ENCODE data around the gene KTN1.

KTN1 gene

GRCh38 chr14:55673048-55673447 lies 93.0 kb downstream of the KTN1 start:
- DNase-seq (ENCODE audit: low read depth), result no peak

- DNase-seq (ENCODE audit: low read depth), result no peak
Measured at GRCh38 chr14:55681096-55681495, 101.1 kb downstream of the KTN1 start.

- DNase-seq (ENCODE audit: low read depth), result no peak
Measured at GRCh38 chr14:55684956-55685584, 105.1 kb downstream of the KTN1 start.

- no peak for DNase-seq (ENCODE audit: low read depth)
Measured at GRCh38 chr14:55686713-55687112, 106.7 kb downstream of the KTN1 start.

- DNase-seq (ENCODE audit: low read depth), result no peak
Measured at GRCh38 chr14:55688566-55688965, 108.6 kb downstream of the KTN1 start.

- no peak for DNase-seq (ENCODE audit: low read depth)
Measured at GRCh38 chr14:55689981-55690871, 110.2 kb downstream of the KTN1 start.

- DNase-seq (ENCODE audit: low read depth), result no peak
Measured at GRCh38 chr14:55691659-55692058, 111.7 kb downstream of the KTN1 start.

GRCh38 chr14:55693904-55694303 lies 113.9 kb downstream of the KTN1 start:
- no peak for DNase-seq (ENCODE audit: low read depth)

GRCh38 chr14:55697414-55697861 lies 117.4 kb downstream of the KTN1 start:
- no peak for DNase-seq (ENCODE audit: low read depth)

- DNase-seq (ENCODE audit: low read depth), result no peak
Measured at GRCh38 chr14:55698051-55698450, 118.0 kb downstream of the KTN1 start.

GRCh38 chr14:55699131-55700057 lies 119.4 kb downstream of the KTN1 start:
- no peak for DNase-seq (ENCODE audit: low read depth)

- no peak for DNase-seq (ENCODE audit: low read depth)
Measured at GRCh38 chr14:55701638-55702037, 121.6 kb downstream of the KTN1 start.

GRCh38 chr14:55702511-55702910 lies 122.5 kb downstream of the KTN1 start:
- no peak for DNase-seq (ENCODE audit: low read depth)

GRCh38 chr14:55704654-55705053 lies 124.6 kb downstream of the KTN1 start:
- no peak for DNase-seq (ENCODE audit: low read depth)

- no peak for DNase-seq (ENCODE audit: low read depth)
Measured at GRCh38 chr14:55705651-55706364, 125.8 kb downstream of the KTN1 start.

- no peak for DNase-seq (ENCODE audit: low read depth)
Measured at GRCh38 chr14:55706365-55706684, 126.3 kb downstream of the KTN1 start.

GRCh38 chr14:55706893-55707292 lies 126.9 kb downstream of the KTN1 start:
- no peak for DNase-seq (ENCODE audit: low read depth)

- DNase-seq (ENCODE audit: low read depth), result no peak
Measured at GRCh38 chr14:55707365-55707804, 127.4 kb downstream of the KTN1 start.

- no peak for DNase-seq (ENCODE audit: low read depth)
Measured at GRCh38 chr14:55710506-55711041, 130.6 kb downstream of the KTN1 start.

GRCh38 chr14:55711175-55711811 lies 131.3 kb downstream of the KTN1 start:
- DNase-seq (ENCODE audit: low read depth), result no peak

- no peak for DNase-seq (ENCODE audit: low read depth)
Measured at GRCh38 chr14:55712491-55712890, 132.5 kb downstream of the KTN1 start.

Data from stimulated activated CD8-positive, alpha-beta memory T cell treated with anti-CD3 and anti-CD28 coated beads, Interleukin-15, amount 100 ng/mL, for 24 hours (primary cell).